ENCODE results near the gene MS4A4A. TPM values are rescaled to one million over a fixed set of nuclear protein-coding genes. Genes with fewer than 3 reads are reported as not detected.

MS4A4A gene
- total and polyA plus RNA-seq, 10 of the 15 experiments (the other 5 are each of a cell fraction or from before 2014, with no cell fraction given), result 0.10 to 2.4 (median 0.68) TPM

DNA sequence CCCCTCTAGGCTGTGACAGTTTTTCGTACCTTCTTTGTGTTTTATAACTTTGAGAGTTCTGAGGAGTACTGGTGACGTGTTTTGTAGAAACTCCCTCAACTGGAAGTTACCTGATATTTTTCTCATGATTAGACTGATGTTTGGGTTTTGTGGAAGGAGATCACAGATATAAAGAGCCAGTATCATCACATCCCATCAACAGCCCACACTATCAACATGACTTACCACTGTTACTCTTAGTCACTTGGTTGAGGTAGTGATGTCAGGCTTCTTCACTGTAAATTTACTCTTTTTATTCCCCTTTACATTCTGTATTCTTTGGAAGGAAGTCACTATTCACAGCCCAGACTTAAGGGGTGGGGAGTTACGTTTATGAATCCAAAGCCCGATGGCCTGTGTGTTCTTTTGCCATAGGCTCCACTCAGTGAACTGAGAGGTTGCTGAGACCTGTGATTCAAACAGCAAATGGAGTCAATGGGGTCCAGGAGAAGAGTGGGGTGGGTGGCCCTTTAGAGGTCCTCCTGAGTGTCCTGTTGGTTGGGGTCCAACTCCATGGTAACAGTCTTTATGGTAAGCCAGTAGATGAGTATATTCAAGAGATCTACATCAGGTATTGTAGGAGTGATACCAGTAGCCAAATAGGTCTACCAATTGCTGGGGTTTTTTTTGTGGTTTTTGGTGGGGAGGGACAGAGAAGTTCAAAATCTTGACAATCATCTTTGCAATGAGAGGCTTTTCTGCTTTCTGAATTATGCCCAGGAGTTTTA, 22.3 kb upstream of the MS4A4A start:
- in situ Hi-C loops (cut with MboI), result loop anchor here (5.0 to 10.0 kb wide), 2 partner anchors 436 to 503 kb away; partner anchors contain the start of gene STX3
- Histone ChIP-seq H3K4me2 (ENCODE audit: control insufficient read depth, insufficient read depth) (no peak overlapping the region), H3K79me2 (ENCODE audit: control insufficient read depth, insufficient read depth, low read length) (no peaks in the 10 kb centered on the region), H3K36me3 (ENCODE audit: control insufficient read depth in 2 of 2, insufficient read depth in 2 of 2, low read length in 1 of 2) (no peaks in the 10 kb centered on the region), H3K9me3 (replicated peaks; ENCODE audit: control insufficient read depth, insufficient read depth, low read length) (peaks cover 11% of the 10 kb centered on the region; the same call in 2 of the 3 replicates), H3K9ac (ENCODE audit: control insufficient read depth, insufficient read depth, low read length) (no peak overlapping the region), H3K4me1 (ENCODE audit: control insufficient read depth, insufficient read depth, low read length) (no peaks in the 10 kb centered on the region), H3K27ac (ENCODE audit: control insufficient read depth, insufficient read depth) (no peak overlapping the region), H4K20me1 (ENCODE audit: control insufficient read depth, insufficient read depth) (no peaks in the 10 kb centered on the region), H2AFZ (ENCODE audit: control insufficient read depth, low read depth, low read length) (no peak overlapping the region), H3K27me3 (replicated peaks in 1 of 2; ENCODE audit: control insufficient read depth in 2 of 2, insufficient read depth in 2 of 2, low read length in 1 of 2) (no peaks in the 10 kb centered on the region), H3K4me3 (no peak overlapping the region)
- no TSS peak for BruUV-seq (replicated peaks)
- ChIA-PET POLR2A (no interaction called here), SMC1A (ENCODE audit: uncharacterized antibody, unreplicated experiment) (no interaction called here), RAD21 (ENCODE audit: unreplicated experiment) (no interaction called here), CTCF (no interaction called here)
- intact Hi-C loops (cut with micrococcal nuclease; ENCODE audit: unreplicated experiment), result loop anchor here (10.0 kb wide), 2 partner anchors 183 to 273 kb away; no protein-coding TSS in a partner anchor
- DNase-seq (ENCODE audit: low read depth, low spot score), result no peak
- FAIRE-seq, result no peak
- WGBS (ENCODE audit: insufficient coverage, insufficient replicate concordance, low lambda C conversion rate, missing lambda C conversion rate), result 50% methylated on average over 4 of the region's 4 CpGs
- TF ChIP-seq STAT3 (IDR thresholded peaks at IDR 0.05; ENCODE audit: low read depth, low read length), result no peak
- peak; percentile 43 for TF ChIP-seq RUNX3 (IDR thresholded peaks at IDR 0.05; ENCODE audit: low read length)
- no peak for ATAC-seq

DNA sequence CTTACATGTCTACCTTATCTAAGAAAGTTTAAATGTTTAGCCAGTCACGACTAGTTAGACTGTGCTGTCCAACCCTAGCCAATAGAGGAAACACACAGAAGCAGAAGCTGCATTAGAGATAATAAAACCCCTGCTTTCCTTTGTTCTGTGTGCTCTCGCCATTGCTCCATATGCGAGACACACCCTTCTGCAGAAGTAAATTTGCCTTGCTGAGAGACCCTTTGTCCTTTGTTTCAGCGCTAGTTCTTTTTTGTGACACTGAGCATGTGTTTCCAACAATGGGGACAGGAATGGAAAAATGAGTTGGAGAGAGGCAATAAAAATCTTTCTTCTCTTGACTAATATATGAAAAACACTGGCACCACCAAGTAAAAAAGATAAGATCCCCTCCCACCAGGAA, 19.5 kb upstream of the MS4A4A start:
- DNase-seq (ENCODE audit: low read depth, low spot score) (no peak), FAIRE-seq (no peak), ATAC-seq (no peak)
- ChIA-PET SMC1A (ENCODE audit: uncharacterized antibody, unreplicated experiment) (no interaction called here), RAD21 (ENCODE audit: unreplicated experiment) (no interaction called here), CTCF (interaction anchor here (1.1 to 2.0 kb wide), 2 partner anchors 10 to 84 kb away, joined by 3 to 7 read pairs; no protein-coding TSS in a partner anchor), POLR2A (no interaction called here)
- Histone ChIP-seq H3K9ac (ENCODE audit: control insufficient read depth, insufficient read depth, low read length) (no peak overlapping the region), H3K27ac (ENCODE audit: control insufficient read depth, insufficient read depth) (no peak overlapping the region), H3K79me2 (ENCODE audit: control insufficient read depth, insufficient read depth, low read length) (no peaks in the 10 kb centered on the region), H4K20me1 (ENCODE audit: control insufficient read depth, insufficient read depth) (no peaks in the 10 kb centered on the region), H3K9me3 (replicated peaks; ENCODE audit: control insufficient read depth, insufficient read depth, low read length) (no peaks in the 10 kb centered on the region; the same call in 2 of the 3 replicates), H3K27me3 (replicated peaks in 1 of 2; ENCODE audit: control insufficient read depth in 2 of 2, insufficient read depth in 2 of 2, low read length in 1 of 2) (no peaks in the 10 kb centered on the region), H3K4me3 (no peak overlapping the region), H3K36me3 (ENCODE audit: control insufficient read depth in 2 of 2, insufficient read depth in 2 of 2, low read length in 1 of 2) (no peaks in the 10 kb centered on the region), H3K4me2 (ENCODE audit: control insufficient read depth, insufficient read depth) (no peak overlapping the region), H3K4me1 (ENCODE audit: control insufficient read depth, insufficient read depth, low read length) (no peaks in the 10 kb centered on the region), H2AFZ (ENCODE audit: control insufficient read depth, low read depth, low read length) (no peak overlapping the region)
- BruUV-seq (replicated peaks), result no TSS peak
- in situ Hi-C loops (cut with MboI), result no loop called here
- intact Hi-C loops (cut with micrococcal nuclease; ENCODE audit: unreplicated experiment), result no loop called here
- no peak for TF ChIP-seq SUZ12 (IDR thresholded peaks at IDR 0.05; ENCODE audit: unreplicated experiment)
- TF ChIP-seq, protein P1, sequence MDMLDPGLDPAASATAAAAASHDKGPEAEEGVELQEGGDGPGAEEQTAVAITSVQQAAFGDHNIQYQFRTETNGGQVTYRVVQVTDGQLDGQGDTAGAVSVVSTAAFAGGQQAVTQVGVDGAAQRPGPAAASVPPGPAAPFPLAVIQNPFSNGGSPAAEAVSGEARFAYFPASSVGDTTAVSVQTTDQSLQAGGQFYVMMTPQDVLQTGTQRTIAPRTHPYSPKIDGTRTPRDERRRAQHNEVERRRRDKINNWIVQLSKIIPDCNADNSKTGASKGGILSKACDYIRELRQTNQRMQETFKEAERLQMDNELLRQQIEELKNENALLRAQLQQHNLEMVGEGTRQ (IDR thresholded peaks at IDR 0.05; ENCODE audit: borderline replicate concordance, low read depth, low read length), result no peak
- TF ChIP-seq LARP7 (IDR thresholded peaks at IDR 0.05), result no peak
- no peak for TF ChIP-seq CBFB (IDR thresholded peaks at IDR 0.05; ENCODE audit: low read depth)
- no peak for TF ChIP-seq MXI1 (IDR thresholded peaks at IDR 0.05; ENCODE audit: low read depth, low read length)
- no peak for TF ChIP-seq ASH2L (IDR thresholded peaks at IDR 0.05; ENCODE audit: borderline replicate concordance, low read depth)
- WGBS (ENCODE audit: insufficient coverage, insufficient replicate concordance, low lambda C conversion rate, missing lambda C conversion rate), result 48% methylated on average over 4 of the region's 4 CpGs

Measured in GM12878 (cell line).